ENCODE results near the gene LCK. TPM values are rescaled to one million over a fixed set of nuclear protein-coding genes. Genes with fewer than 3 reads are reported as not detected.
A peak's percentile ranks its signal among the peaks of the same experiment; 100 is the strongest.

LCK gene
- total and polyA plus RNA-seq, 2 experiments from 2014 or later = 33.2 to 86.6 TPM

- no peak for DNase-seq (ENCODE audit: low spot score)
- no peak overlapping the region for H3K27ac ChIP-seq (ENCODE audit: low read depth)
- peak overlapping the region; percentile 83 for H3K27ac Mint-ChIP-seq
- peaks cover 42% of the 10 kb centered on the region for H3K79me2 ChIP-seq (replicated peaks; ENCODE audit: insufficient read depth)
- H3K9me2 ChIP-seq (ENCODE audit: insufficient read depth) = no peaks in the 10 kb centered on the region
- no peaks in the 10 kb centered on the region; the same call in 2 of the 3 replicates for H3K9me3 Mint-ChIP-seq
- peak overlapping the region; percentile 86 for H2AFZ ChIP-seq
- no peak for TF ChIP-seq POLR2AphosphoS5 (IDR thresholded peaks at IDR 0.05; ENCODE audit: low read depth)
- TF ChIP-seq JUNB (IDR thresholded peaks at IDR 0.05; ENCODE audit: unreplicated experiment) = no peak
- TF ChIP-seq STAT1 (IDR thresholded peaks at IDR 0.05; ENCODE audit: unreplicated experiment) = no peak
- no peak for TF ChIP-seq REST (IDR thresholded peaks at IDR 0.05; ENCODE audit: unreplicated experiment)
- TF ChIP-seq ZNF114 (CRISPR knock-in tag; IDR thresholded peaks at IDR 0.05) = no peak
- TF ChIP-seq CREB1 (CRISPR knock-in tag; IDR thresholded peaks at IDR 0.05; ENCODE audit: low read depth) = no peak
- TF ChIP-seq ZNF331 (CRISPR knock-in tag; IDR thresholded peaks at IDR 0.05; ENCODE audit: low read depth) = no peak
- TF ChIP-seq EZH2phosphoT487 (IDR thresholded peaks at IDR 0.05; ENCODE audit: unreplicated experiment) = no peak
- no peak for TF ChIP-seq CTCF (conservative IDR thresholded peaks at IDR 0.05; ENCODE audit: low read depth in 2 of 2)
- no peak for TF ChIP-seq ZNF462 (CRISPR knock-in tag; IDR thresholded peaks at IDR 0.05)
- no peak for TF ChIP-seq NANOG (IDR thresholded peaks at IDR 0.05; ENCODE audit: borderline replicate concordance)
- TF ChIP-seq ETS1 (IDR thresholded peaks at IDR 0.05) = no peak
- H3K4me2 ChIP-seq = peak overlapping the region; percentile 92
- peaks cover 24% of the 10 kb centered on the region for H4K20me1 ChIP-seq (replicated peaks; ENCODE audit: insufficient read depth)
- H3K4me3 Mint-ChIP-seq = peak overlapping the region; percentile 94
- H3K36me3 Mint-ChIP-seq (ENCODE audit: low read depth) = peaks cover 16% of the 10 kb centered on the region; the same call in 2 of the 3 replicates
- peaks cover 17% of the 10 kb centered on the region for H3K27me3 Mint-ChIP-seq (ENCODE audit: insufficient read depth, low read depth, poor library complexity)
- ATAC-seq = no peak
- H3K4me1 ChIP-seq (ENCODE audit: insufficient read depth) = peaks cover 8% of the 10 kb centered on the region
- H3K36me3 ChIP-seq (ENCODE audit: insufficient read depth) = no peaks in the 10 kb centered on the region
- H3K4me1 Mint-ChIP-seq = peaks cover 17% of the 10 kb centered on the region
- H3K27me3 ChIP-seq (ENCODE audit: insufficient read depth) = no peaks in the 10 kb centered on the region
- 0 out of 2 replicates have a peak, but pooled peaks cover 6% of the 10 kb centered on the region for H3F3A ChIP-seq (replicated peaks; ENCODE audit: low read depth)
- H3K4me3 ChIP-seq = peak overlapping the region; percentile 92
Measured at GRCh38 chr1:32291145-32291707, 40.2 kb downstream of the LCK start.

All from GM23338 (cell line).